Liver (tissue), 3 donors: ENCODE results near the gene CTSF.

Experiments
- EGR1 ChIP-seq, 2 donors: IDR thresholded peaks; 2 replicates each; pipeline ENCODE4 v1.6.1; 2016 to 2018; ENCODE audit warnings: antibody characterized with exemption in 2 of 2, low read depth in 2 of 2
- GABPA ChIP-seq, 2 donors: IDR thresholded peaks in 1 of 2; conservative IDR thresholded peaks in 1 of 2; 2 replicates each; pipeline ENCODE4 v1.6.1; 2016; ENCODE audit warnings: antibody characterized with exemption in 2 of 2, mild to moderate bottlenecking in 1 of 2, moderate library complexity in 1 of 2
- HNF4A ChIP-seq, 2 donors: conservative IDR thresholded peaks; 2 replicates each; pipeline ENCODE4 v1.6.1; 2016; ENCODE audit warnings: antibody characterized with exemption in 2 of 2, mild to moderate bottlenecking in 2 of 2
- HNF4G ChIP-seq: IDR thresholded peaks from 2 replicates; pipeline ENCODE4 v1.6.1; 2016; ENCODE audit warnings: antibody characterized with exemption
- JUND ChIP-seq, 2 donors: IDR thresholded peaks; 2 replicates each; pipeline ENCODE4 v1.6.1; 2016; ENCODE audit warnings: antibody characterized with exemption in 2 of 2
- RAD21 ChIP-seq, 2 donors: IDR thresholded peaks; 2 replicates each; pipeline ENCODE4 v1.6.1; 2016; ENCODE audit warnings: antibody characterized with exemption in 2 of 2, mild to moderate bottlenecking in 2 of 2
- RXRA ChIP-seq, 2 donors: IDR thresholded peaks; 2 replicates each; pipeline ENCODE4 v1.6.1; 2017 to 2018; ENCODE audit warnings: antibody characterized with exemption in 2 of 2, mild to moderate bottlenecking in 1 of 2
- SP1 ChIP-seq: IDR thresholded peaks from 2 replicates; pipeline ENCODE4 v1.6.1; 2018; ENCODE audit warnings: antibody characterized with exemption, mild to moderate bottlenecking
- YY1 ChIP-seq: IDR thresholded peaks from 2 replicates; pipeline ENCODE4 v1.6.1; 2016; ENCODE audit warnings: antibody characterized with exemption, mild to moderate bottlenecking
- ZBTB33 ChIP-seq: IDR thresholded peaks from 2 replicates; pipeline ENCODE4 v1.6.1; 2016; ENCODE audit warnings: antibody characterized with exemption
- TF ChIP-seq, protein P1 (sequence below): fragments of 150-350 bp; IDR thresholded peaks from 2 replicates; pipeline ENCODE4 v1.5.1; 2017; ENCODE audit warnings: improper control_type of control experiment, low read depth, low read length; ENCODE audit not compliant: missing input control
- TF ChIP-seq, protein P2 (sequence below): IDR thresholded peaks from 2 replicates; pipeline ENCODE4 v1.6.1; 2016; ENCODE audit warnings: antibody characterized with exemption, mild to moderate bottlenecking
- TF ChIP-seq, protein P3 (sequence below): IDR thresholded peaks from 2 replicates; pipeline ENCODE4 v1.6.1; 2016; ENCODE audit warnings: antibody characterized with exemption
- TF ChIP-seq, protein P4 (sequence below): IDR thresholded peaks from 2 replicates; pipeline ENCODE4 v1.6.1; 2016; ENCODE audit warnings: antibody characterized with exemption
- donor health status: healthy.
- donor health status: healthy.

DNA sequence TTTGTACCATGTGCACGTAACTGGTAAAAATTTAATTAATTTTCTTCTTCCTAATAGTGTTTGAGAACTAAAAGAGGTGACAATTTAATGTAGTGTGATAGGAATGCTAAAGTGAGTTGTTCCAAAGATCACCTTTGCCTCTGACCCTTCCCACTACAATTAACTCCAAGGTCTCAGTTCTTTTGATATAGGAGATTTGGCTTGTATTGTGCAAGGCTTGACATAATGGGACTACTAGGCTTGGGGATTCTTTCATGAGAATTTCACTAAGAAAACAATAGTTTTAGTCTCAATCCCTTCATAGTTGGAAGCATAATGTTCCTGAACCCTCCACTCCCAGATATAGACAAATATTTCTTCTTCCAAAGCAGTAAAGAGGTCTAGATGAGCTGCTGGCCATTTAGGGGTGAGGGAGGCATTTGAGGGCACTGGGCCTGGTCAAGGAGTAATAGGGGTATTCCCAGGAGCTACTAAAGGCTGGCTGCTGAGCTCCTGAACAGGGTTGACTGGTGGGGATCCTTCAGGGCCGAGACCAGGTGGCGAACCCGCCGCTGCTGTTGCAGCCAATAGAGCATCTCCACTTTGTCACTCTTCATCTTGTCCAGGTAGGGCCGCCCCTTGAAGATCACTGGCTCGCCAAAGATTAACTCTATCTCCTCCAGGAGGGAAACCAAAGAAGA is 21.7 kb upstream of the CTSF start:
- TF ChIP-seq, protein P1, sequence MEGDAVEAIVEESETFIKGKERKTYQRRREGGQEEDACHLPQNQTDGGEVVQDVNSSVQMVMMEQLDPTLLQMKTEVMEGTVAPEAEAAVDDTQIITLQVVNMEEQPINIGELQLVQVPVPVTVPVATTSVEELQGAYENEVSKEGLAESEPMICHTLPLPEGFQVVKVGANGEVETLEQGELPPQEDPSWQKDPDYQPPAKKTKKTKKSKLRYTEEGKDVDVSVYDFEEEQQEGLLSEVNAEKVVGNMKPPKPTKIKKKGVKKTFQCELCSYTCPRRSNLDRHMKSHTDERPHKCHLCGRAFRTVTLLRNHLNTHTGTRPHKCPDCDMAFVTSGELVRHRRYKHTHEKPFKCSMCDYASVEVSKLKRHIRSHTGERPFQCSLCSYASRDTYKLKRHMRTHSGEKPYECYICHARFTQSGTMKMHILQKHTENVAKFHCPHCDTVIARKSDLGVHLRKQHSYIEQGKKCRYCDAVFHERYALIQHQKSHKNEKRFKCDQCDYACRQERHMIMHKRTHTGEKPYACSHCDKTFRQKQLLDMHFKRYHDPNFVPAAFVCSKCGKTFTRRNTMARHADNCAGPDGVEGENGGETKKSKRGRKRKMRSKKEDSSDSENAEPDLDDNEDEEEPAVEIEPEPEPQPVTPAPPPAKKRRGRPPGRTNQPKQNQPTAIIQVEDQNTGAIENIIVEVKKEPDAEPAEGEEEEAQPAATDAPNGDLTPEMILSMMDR = no peak
- TF ChIP-seq, protein P2, sequence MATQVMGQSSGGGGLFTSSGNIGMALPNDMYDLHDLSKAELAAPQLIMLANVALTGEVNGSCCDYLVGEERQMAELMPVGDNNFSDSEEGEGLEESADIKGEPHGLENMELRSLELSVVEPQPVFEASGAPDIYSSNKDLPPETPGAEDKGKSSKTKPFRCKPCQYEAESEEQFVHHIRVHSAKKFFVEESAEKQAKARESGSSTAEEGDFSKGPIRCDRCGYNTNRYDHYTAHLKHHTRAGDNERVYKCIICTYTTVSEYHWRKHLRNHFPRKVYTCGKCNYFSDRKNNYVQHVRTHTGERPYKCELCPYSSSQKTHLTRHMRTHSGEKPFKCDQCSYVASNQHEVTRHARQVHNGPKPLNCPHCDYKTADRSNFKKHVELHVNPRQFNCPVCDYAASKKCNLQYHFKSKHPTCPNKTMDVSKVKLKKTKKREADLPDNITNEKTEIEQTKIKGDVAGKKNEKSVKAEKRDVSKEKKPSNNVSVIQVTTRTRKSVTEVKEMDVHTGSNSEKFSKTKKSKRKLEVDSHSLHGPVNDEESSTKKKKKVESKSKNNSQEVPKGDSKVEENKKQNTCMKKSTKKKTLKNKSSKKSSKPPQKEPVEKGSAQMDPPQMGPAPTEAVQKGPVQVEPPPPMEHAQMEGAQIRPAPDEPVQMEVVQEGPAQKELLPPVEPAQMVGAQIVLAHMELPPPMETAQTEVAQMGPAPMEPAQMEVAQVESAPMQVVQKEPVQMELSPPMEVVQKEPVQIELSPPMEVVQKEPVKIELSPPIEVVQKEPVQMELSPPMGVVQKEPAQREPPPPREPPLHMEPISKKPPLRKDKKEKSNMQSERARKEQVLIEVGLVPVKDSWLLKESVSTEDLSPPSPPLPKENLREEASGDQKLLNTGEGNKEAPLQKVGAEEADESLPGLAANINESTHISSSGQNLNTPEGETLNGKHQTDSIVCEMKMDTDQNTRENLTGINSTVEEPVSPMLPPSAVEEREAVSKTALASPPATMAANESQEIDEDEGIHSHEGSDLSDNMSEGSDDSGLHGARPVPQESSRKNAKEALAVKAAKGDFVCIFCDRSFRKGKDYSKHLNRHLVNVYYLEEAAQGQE = no peak
- no peak for TF ChIP-seq GABPA (IDR thresholded peaks at IDR 0.05 in 1 of 2, conservative IDR thresholded peaks at IDR 0.05 in 1 of 2)
- no peak for TF ChIP-seq JUND (IDR thresholded peaks at IDR 0.05)
- no peak for TF ChIP-seq HNF4G
- TF ChIP-seq, protein P3, sequence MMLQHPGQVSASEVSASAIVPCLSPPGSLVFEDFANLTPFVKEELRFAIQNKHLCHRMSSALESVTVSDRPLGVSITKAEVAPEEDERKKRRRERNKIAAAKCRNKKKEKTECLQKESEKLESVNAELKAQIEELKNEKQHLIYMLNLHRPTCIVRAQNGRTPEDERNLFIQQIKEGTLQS = no peak
- no peak for TF ChIP-seq RAD21 (IDR thresholded peaks at IDR 0.05)
- no peak for TF ChIP-seq YY1
- TF ChIP-seq SP1 = no peak
- TF ChIP-seq, protein P4, sequence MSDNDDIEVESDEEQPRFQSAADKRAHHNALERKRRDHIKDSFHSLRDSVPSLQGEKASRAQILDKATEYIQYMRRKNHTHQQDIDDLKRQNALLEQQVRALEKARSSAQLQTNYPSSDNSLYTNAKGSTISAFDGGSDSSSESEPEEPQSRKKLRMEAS = no peak
- no peak for TF ChIP-seq EGR1 (IDR thresholded peaks at IDR 0.05; ENCODE audit: low read depth in 2 of 2)
- TF ChIP-seq ZBTB33 = no peak
- no peak for TF ChIP-seq HNF4A (conservative IDR thresholded peaks at IDR 0.05)
- no peak for TF ChIP-seq RXRA (IDR thresholded peaks at IDR 0.05)
